Measurements from ENCODE around the gene KIF26A. TPM values are rescaled to one million over a fixed set of nuclear protein-coding genes. Genes with fewer than 3 reads are reported as not detected.

KIF26A gene
- polyA plus RNA-seq, 3 donors from 2014 or later = not detected

DNA sequence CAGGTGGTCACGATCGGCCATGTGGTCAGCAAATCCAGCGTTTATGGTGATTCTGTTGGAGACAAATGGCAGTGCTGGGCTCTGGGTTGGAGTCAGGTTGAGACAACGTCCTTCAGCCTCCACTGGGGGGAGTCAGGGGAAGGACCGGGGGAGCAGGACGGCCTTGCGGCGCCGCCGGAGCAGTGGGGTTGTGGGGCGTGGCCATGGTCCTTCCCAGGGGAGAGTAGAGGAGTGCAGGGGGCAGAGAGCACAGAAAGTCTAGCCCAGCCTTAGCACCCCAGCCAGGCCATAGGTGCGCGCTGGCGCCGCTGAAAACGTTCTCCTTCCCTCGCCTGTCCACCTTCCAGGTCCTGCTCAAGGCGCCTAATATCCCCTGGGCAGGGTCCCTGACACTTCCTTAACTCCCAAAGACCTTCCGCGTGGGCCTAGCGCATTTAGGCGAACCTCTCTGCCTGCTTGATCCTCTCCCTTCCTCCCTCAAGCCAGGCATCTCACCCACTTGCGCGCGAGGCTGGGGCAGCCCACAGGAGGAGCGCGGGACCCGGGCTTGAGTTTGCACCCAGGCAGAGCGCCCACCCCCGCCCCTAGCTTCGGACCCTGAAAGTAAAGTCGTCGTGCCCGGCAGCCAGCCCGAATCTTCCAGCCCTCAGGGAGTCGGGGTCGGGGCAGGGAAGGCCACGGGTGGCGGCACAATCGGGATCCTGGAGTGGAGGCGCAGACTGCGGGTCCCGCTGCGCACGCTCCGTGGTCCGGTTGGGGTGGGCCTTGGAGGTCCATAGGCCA is 3.1 kb upstream of the KIF26A start:
- DNase-seq = no peak
- no peak overlapping the region for H3K27ac Mint-ChIP-seq
- no peaks in the 10 kb centered on the region for H3K36me3 Mint-ChIP-seq
- peaks cover 0 to 2% (median 0%) of the 10 kb centered on the region in 6 donors for H3K9me3 Mint-ChIP-seq
- H3K4me1 Mint-ChIP-seq = peaks cover 0 to 3% of the 10 kb centered on the region in 2 donors
- peak overlapping the region in 1 of 5 donors; percentile 12 for H3K4me3 Mint-ChIP-seq
- H3K27me3 Mint-ChIP-seq (ENCODE audit: low read depth in 3 of 3) = peaks cover 2 to 15% (median 13%) of the 10 kb centered on the region in 3 donors

DNA sequence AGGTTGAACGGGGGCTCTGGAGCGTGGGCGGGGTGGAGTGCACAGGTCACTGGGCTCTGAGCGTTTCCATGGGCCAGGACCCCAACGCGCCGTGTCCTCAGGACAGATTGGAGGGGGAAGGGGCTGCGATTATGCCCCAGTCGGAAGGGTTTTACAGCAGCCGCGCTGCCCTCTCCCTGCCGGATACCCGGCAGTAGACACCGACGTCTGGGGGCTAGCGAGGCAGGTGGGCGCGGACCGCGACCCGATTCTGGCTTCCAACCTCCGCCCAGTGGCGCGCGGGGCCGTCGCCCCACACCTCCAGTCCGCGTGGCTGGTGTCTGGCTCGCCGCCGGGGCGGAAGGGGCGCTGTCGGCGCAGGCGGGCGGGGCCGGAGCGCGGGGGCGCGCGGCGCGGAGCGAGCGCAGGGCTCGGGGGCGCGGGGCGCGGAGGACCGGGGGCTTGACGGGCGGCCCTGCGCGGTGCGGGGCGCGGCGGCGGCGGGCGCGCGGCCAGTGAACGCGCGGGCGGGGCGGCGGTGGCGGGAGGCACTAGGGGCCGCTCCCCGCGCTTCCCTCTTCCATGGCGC is 2.4 kb upstream of the KIF26A start:
- no peak overlapping the region for H3K4me3 Mint-ChIP-seq
- H3K27me3 Mint-ChIP-seq (ENCODE audit: low read depth in 3 of 3) = peaks cover 0 to 17% (median 13%) of the 10 kb centered on the region in 3 donors
- H3K4me1 Mint-ChIP-seq = peaks cover 0 to 3% of the 10 kb centered on the region in 2 donors
- H3K27ac Mint-ChIP-seq = no peak overlapping the region
- H3K36me3 Mint-ChIP-seq = no peaks in the 10 kb centered on the region
- no peaks in the 10 kb centered on the region for H3K9me3 Mint-ChIP-seq
- DNase-seq = no peak

DNA sequence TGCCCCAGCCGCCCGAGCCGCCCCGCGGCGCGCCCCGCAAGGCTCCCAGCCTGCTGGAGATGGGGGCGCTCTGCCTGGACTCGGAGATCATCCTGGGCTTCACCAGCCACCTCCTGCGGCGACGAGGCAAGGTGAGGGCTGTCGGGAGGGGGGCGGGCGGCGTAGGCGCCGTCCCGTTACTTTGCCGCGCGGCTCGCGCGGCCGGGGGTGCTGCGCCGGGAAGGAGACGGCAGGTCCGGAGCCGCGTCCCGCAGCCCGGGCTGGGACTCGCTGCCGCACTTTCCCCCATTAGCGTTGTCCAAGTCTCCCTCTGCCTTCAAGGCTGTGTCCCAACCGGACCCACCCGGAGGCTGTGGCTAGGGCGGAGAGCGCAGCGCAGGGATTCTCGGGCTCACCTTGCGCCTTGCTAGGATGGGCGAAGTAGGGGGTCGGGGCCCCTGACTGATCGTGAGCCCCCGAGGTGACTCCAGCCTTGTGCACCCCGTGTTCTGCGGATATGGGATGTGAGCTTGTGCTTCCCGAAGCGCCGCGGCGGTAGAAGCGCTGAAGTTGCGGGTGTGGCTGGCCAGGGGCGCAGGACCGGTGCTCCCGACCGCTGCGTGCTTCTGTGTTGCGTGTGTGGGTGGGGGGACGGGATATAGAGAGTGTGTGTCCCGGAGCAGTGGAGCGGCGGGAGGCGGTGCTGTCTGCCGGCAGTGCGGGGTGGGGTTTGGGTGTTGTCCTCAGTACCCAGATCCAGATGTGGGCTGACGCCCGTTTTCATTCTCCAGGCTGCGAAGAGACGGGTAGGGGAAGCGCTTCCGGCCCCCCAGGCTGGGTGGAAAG is 1.7 kb upstream of the KIF26A start:
- Mint-ChIP-seq H3K4me3 (peak overlapping the region in 3 of 5 donors; percentile 29 to 43 (median 35)), H3K36me3 (no peaks in the 10 kb centered on the region), H3K9me3 (no peaks in the 10 kb centered on the region), H3K27me3 (ENCODE audit: low read depth in 3 of 3) (peaks cover 1 to 15% (median 12%) of the 10 kb centered on the region in 3 donors), H3K4me1 (peaks cover 0 to 3% of the 10 kb centered on the region in 2 donors), H3K27ac (no peak overlapping the region)
- DNase-seq = no peak

DNA sequence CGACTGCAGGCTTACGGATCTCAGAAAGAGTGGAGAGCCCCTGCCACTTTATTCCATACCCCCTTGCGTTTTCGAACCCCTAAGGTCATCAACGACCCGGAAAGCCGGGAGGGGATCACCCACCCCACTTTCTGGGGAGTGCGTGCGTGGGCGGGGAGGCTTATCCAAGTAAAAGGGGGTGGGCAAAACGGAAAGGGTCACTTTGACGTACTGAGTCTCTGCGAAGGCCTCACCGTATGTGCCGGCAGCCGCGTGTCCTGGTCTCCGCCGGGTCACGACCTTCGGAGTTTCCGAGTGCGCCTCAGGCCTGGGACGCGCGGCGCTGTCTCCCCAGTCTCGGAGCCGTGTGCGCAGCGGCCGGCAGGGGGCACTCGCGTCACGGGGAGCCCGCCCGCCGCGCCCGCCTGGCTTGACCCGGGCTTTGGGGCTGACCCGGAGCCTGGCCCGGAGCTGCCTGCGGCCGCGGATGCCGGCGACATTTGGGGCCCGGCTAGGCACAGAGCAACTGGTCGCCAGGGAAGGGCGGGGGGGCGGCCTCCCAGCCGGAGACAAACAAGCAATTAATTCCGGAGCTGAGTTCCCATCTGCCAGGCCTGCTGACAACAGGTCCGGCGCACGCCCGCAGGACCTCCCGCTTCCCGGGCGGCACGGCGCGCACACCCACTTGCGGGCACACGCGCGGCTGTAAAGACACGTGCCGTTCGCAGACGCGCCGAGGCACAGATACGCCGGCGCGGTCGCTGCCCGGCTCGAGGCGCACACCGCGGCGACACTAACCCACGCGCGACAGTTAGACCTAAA is 890 bp upstream of the KIF26A start:
- peaks cover 0 to 3% of the 10 kb centered on the region in 2 donors for H3K4me1 Mint-ChIP-seq
- peak overlapping the region in 3 of 5 donors; percentile 29 to 54 (median 46) for H3K4me3 Mint-ChIP-seq
- H3K9me3 Mint-ChIP-seq = no peaks in the 10 kb centered on the region
- no peaks in the 10 kb centered on the region for H3K36me3 Mint-ChIP-seq
- peaks cover 2 to 12% (median 9%) of the 10 kb centered on the region in 3 donors for H3K27me3 Mint-ChIP-seq (ENCODE audit: low read depth in 3 of 3)
- peak; percentile 32 to 49 (median 44) for DNase-seq
- H3K27ac Mint-ChIP-seq = no peak overlapping the region

DNA sequence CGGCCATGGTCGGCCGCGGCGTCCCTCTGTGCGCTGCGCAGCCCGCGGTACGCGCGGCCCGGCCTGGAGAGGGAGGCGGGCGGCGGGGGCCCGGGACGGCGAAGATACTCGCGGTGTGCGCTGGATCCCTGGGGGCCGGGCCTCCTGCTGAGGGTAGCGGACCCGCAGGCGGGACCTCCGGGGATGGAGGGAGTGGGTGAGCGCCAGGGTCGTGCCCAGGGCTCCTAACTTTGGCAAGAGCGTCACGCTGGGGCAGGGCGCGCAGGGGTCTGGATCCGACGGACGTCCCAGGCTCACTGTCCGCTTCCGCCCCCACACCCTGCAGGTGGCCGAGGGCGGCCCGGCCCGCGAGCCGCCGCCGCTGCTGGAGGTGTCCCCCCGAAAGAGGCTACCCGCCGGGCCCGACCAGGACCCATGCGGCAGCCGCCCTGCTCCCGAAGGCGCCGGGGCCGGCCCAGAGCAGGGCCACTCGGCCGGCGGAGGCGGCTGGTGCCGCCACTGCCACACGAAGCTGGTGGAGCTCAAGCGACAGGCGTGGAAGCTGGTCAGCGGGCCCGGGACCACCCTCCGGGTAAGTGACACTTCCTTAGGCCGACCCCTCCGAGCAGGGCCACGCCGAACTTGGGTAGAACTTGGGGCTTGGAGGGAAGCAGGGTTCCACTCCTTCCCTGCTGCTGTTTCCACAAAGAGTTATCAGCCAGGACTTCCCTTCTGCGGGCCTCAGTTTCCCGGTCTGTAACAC is 502 bp downstream of the KIF26A start:
- H3K36me3 Mint-ChIP-seq = no peaks in the 10 kb centered on the region
- no peak for DNase-seq
- no peak overlapping the region for H3K27ac Mint-ChIP-seq
- H3K9me3 Mint-ChIP-seq = no peaks in the 10 kb centered on the region
- H3K4me1 Mint-ChIP-seq = peaks cover 0 to 3% of the 10 kb centered on the region in 2 donors
- no peak overlapping the region for H3K4me3 Mint-ChIP-seq
- peaks cover 4 to 12% (median 8%) of the 10 kb centered on the region in 3 donors for H3K27me3 Mint-ChIP-seq (ENCODE audit: low read depth in 3 of 3)

DNA sequence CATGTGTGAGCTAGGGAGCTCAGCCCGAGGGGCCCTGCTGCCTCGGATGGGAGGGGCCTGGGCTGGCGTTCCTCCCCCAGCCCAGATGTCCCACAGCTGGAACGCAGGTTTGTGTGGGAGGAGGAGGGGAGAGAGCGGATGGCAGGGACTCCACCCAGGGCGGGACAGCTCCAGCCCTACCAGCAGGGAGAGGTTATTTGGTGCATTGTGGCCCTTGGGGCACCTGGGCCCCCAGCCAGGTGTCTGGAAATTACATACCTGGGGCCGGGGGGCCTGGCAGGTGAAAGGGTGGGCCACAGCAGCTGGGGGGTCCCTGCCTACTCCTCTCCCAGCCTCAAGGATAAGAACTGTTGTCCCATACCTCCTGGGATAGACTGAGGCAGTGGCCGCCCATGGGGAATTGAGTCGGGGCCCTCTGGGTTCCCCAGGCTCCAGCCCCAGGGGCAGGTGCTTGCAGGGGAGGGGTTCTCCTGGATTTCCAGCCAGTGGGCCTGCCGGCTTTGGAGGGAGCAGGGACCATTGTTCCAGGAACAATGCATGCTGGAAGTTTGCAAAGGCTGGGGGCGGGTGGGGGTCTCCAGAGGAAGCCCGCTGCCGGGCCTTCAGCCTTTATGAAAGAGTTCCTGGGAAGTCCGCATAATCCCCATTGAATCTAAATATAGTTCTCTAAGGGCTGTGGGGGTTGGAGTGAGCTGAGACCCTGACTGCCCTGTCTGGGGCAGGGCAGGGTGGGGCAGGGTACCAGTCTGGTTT is 1.2 kb downstream of the KIF26A start:
- H3K4me3 Mint-ChIP-seq = no peak overlapping the region
- no peaks in the 10 kb centered on the region for H3K36me3 Mint-ChIP-seq
- peaks cover 4 to 12% (median 8%) of the 10 kb centered on the region in 3 donors for H3K27me3 Mint-ChIP-seq (ENCODE audit: low read depth in 3 of 3)
- no peak overlapping the region for H3K27ac Mint-ChIP-seq
- H3K9me3 Mint-ChIP-seq = no peaks in the 10 kb centered on the region
- DNase-seq = no peak
- peaks cover 0 to 3% of the 10 kb centered on the region in 2 donors for H3K4me1 Mint-ChIP-seq

DNA sequence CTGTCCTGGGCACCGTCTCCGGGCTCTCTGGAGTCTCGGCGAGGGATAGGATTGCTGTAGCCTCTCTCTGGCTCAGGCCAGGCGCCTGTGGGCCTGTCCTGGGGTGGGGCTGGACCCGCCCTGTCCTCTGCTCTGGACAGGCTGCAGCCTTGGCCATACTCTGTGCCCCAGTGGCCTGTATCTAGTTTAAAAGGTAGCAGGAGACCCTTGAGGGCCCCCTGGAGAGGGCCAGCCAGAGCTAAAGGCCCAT is 1.8 kb downstream of the KIF26A start:
- peaks cover 0 to 3% of the 10 kb centered on the region in 2 donors for H3K4me1 Mint-ChIP-seq
- no peak overlapping the region for H3K4me3 Mint-ChIP-seq
- H3K36me3 Mint-ChIP-seq = no peaks in the 10 kb centered on the region
- no peaks in the 10 kb centered on the region for H3K9me3 Mint-ChIP-seq
- peaks cover 4 to 12% (median 8%) of the 10 kb centered on the region in 3 donors for H3K27me3 Mint-ChIP-seq (ENCODE audit: low read depth in 3 of 3)
- DNase-seq = no peak
- H3K27ac Mint-ChIP-seq = no peak overlapping the region

DNA sequence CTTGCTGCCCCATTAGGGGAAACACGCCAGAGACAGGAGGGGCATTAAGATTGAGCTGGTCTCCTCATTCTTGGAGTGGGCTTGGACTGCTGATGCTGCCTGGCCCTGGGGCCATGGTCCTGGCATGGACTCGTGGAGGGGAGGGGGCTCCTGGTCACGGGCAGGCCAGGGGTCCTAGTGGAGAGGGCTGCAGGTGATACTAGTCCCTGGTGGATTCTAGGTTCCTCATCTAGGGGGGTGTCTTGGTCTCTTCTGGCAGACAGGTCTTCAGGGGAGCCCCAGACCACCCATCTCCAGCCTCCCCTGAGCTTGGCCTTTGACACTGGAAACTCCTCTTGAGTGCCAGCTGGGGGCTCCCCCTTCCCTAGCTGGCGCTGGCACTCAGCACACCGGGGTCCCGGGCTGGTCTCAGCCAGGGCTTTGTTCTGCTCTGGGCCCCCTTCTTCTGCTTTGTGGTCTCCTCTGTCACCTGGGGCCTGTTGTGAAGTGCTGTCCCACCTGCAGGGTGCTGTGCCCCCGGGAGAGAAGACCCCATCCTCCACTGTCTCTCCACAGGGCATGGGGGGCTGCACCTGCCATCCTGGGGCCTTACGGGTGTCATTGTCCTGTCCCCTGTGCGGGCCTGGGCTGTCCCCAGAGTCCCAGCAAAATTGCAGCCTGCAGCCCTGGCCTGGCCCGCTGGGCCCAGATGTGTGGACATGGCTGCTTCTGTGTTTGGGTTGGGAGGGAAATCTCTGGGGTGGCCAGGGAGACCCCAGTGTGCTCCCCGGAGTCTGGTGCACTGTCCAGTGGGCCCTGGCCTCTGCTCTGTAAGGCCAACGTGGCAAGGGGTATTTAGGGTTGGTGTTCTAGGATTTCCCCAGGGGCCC is 2.3 kb downstream of the KIF26A start:
- no peak for DNase-seq
- Mint-ChIP-seq H3K27ac (no peak overlapping the region), H3K4me3 (no peak overlapping the region), H3K27me3 (ENCODE audit: low read depth in 3 of 3) (peaks cover 4 to 12% (median 10%) of the 10 kb centered on the region in 3 donors), H3K4me1 (peaks cover 0 to 3% of the 10 kb centered on the region in 2 donors), H3K36me3 (no peaks in the 10 kb centered on the region), H3K9me3 (no peaks in the 10 kb centered on the region)

DNA sequence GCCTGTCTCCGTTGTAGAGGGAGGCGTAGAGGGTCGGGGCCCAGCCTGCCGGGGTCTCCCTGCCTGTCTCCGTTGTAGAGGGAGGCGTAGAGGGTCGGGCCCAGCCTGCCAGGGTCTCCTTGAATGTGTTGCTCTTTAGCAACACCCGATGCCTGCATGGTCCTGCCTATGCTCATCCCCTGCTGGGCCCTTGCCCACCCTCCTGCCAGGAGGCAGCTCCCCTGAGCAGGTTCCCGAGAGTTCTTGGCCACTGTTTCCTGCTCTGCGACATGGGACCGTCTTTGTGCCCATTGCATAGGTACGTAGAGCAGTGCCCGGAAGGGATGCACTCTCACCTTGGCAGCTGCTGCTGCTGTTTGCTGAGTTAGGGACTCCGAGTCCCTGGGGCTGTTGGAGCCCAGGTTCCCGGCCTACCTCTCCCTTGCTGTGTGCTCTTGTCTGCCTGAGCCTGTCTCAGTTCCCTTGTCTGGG is 3.3 kb downstream of the KIF26A start:
- no peak for DNase-seq
- no peak overlapping the region for H3K27ac Mint-ChIP-seq
- H3K27me3 Mint-ChIP-seq (ENCODE audit: low read depth in 3 of 3) = peaks cover 4 to 12% (median 10%) of the 10 kb centered on the region in 3 donors
- no peaks in the 10 kb centered on the region for H3K9me3 Mint-ChIP-seq
- no peaks in the 10 kb centered on the region for H3K36me3 Mint-ChIP-seq
- no peak overlapping the region for H3K4me3 Mint-ChIP-seq
- peaks cover 0 to 3% of the 10 kb centered on the region in 2 donors for H3K4me1 Mint-ChIP-seq

DNA sequence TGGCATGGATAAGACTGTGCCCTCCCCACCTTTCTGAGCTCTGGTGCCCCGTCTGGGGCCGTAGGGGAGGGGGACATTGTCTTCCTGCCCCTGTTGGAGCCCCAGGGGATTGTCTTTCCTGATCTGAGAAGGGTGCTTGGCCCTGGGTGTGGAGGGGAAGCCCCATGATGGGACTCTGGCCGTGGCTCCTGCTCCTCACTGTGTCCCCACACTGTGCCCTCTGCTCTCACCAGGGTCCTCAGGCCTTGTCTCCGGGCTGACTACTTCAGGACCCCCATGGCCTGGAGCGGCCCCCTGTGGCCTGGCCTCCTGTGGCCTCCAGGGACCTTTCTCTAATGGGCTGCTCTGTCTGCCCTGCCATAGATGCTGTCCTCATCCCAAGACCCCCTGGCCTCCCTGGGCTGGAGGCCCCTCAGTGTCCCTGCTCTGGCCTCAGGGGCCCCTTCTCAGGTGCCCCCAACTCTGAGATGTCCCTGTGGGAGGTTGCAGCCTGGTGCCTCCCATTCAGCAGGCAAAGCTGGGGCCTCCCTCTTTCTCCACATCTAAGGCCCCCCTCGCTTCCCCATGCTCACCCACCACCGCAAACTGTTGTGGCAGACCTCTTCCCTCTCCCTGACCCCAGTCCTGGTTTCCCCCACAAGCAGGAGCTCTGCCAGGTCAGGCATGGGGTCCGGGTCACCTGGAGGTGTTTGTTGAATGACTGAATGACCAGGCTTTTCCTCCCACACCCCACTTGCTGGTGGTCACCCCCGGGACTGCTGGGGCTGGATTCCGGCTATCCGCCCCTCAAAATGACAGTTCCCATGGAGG is 4.0 kb downstream of the KIF26A start:
- no peak for DNase-seq
- H3K36me3 Mint-ChIP-seq = no peaks in the 10 kb centered on the region
- no peak overlapping the region for H3K4me3 Mint-ChIP-seq

DNA sequence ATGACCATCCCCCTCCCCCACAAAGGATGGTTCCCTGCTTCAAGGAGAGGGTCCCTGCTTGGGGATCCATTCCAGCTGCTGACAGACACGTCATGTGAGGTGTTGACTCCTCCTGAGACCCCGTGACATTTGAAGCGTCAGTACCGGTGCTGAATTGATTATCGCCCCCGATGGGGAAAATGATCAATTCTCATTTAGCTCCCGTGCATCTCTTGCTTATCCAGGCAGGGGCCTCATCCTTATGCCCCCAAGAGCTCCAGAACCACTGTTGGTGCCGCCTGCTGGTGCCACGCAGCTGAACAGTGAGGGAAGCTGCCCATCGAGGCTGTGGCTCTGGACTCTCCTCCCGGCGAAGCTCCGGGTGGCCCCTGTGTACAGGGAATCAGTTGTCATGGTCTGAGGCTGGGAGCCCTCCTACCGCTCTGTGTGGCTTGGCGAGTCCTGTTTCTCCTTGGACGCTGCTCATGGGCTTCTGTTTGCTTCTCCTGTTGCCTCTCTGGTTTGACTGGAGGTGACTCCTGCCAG is 4.6 kb downstream of the KIF26A start:
- Mint-ChIP-seq H3K9me3 (no peaks in the 10 kb centered on the region), H3K27ac (no peak overlapping the region), H3K27me3 (ENCODE audit: low read depth in 3 of 3) (peaks cover 4 to 8% (median 6%) of the 10 kb centered on the region in 3 donors), H3K36me3 (no peaks in the 10 kb centered on the region), H3K4me1 (no peaks in the 10 kb centered on the region), H3K4me3 (no peak overlapping the region)
- DNase-seq = no peak

More for the DNA sequence above, 4.0 kb downstream of the KIF26A start:
- Mint-ChIP-seq H3K9me3 (no peaks in the 10 kb centered on the region), H3K27ac (no peak overlapping the region), H3K4me1 (no peaks in the 10 kb centered on the region), H3K27me3 (ENCODE audit: low read depth in 3 of 3) (peaks cover 4 to 8% (median 5%) of the 10 kb centered on the region in 3 donors)
